ACC112 (cell line): Measurements from ENCODE around the gene TMEM233.

Source experiments
- H2AFZ ChIP-seq: fragments of 200-600 bp; sonication (generic); one replicate; pipeline ENCODE4 v1.6.0; 2017; ENCODE audit warnings: antibody characterized with exemption, low read length; ENCODE audit not compliant: unreplicated experiment
- H3K27ac ChIP-seq: fragments of 200-600 bp; sonication (generic); 2 replicates; pipeline ENCODE4 v1.5.1; 2014; ENCODE audit warnings: low read depth, mild to moderate bottlenecking, antibody characterized with exemption, low read length, moderate library complexity
- H3K27me3 ChIP-seq: fragments of 200-600 bp; sonication (generic); 2 replicates; pipeline ENCODE4 v1.6.1; 2014; ENCODE audit warnings: mild to moderate bottlenecking, antibody characterized with exemption, low read length, moderate library complexity, mixed read lengths; ENCODE audit not compliant: insufficient read depth
- H3K36me3 ChIP-seq: fragments of 200-600 bp; sonication (generic); 2 replicates; pipeline ENCODE4 v1.6.1; 2016; ENCODE audit warnings: mild to moderate bottlenecking, antibody characterized with exemption, low read length, moderate library complexity, mixed read lengths; ENCODE audit not compliant: insufficient read depth
- H3K4me1 ChIP-seq: fragments of 200-600 bp; sonication (generic); one replicate; pipeline ENCODE4 v1.6.1; 2016; ENCODE audit warnings: low read length, mixed read lengths; ENCODE audit not compliant: insufficient read depth, unreplicated experiment, control insufficient read depth
- H3K4me3 ChIP-seq: fragments of 200-600 bp; sonication (generic); 2 replicates; pipeline ENCODE4 v1.5.1; 2014; ENCODE audit warnings: mild to moderate bottlenecking, low read depth, low read length
- H3K79me2 ChIP-seq: fragments of 200-600 bp; sonication (generic); one replicate; pipeline ENCODE4 v1.6.0; 2016; ENCODE audit warnings: low read length; ENCODE audit not compliant: control insufficient read depth, unreplicated experiment, insufficient read depth

TMEM233 gene

DNA sequence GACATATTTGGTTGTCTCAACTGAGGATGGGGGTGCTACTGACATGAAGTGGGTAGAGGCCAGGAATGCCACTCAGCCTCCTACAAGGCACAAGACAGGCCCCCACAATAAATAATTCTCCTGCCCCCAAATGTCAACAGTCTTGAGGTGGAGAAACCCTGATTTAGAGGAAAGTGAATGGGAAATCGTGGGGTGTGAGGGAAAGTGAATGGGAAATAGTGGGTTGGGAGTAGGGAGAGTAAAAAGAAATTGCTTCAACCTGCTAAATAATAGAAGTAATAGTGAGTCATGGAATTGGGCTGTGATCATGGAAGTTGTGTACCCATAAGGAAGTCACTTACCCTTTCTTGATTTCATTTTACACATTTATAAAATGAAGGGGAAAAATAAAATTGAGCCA is 16.7 kb upstream of the TMEM233 start:
- Histone ChIP-seq H3K4me1 (peaks cover 28% of the 10 kb centered on the region), H3K27ac (no peak overlapping the region), H3K27me3 (no peaks in the 10 kb centered on the region), H3K79me2 (no peaks in the 10 kb centered on the region), H2AFZ (no peak overlapping the region), H3K36me3 (no peaks in the 10 kb centered on the region), H3K4me3 (no peak overlapping the region)

DNA sequence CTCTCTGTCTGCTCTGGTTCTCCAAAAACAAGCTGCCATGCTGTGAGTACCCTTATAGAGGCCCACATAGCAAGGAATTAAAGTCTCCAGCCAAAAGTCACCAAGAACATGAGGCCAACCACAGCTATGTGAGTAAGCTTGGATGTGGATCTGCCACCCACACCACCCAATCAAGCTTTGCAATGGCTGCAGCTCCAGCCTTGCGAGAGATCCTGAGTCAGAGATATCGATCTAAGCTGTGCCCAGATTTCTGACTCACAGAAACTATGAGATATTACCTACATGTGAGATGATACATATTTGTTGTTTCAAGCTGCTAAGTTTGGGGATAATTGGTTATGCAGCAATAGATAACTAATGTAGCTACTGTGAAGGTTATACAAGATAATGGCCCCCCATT is 15.5 kb upstream of the TMEM233 start:
- H3K36me3 ChIP-seq = no peaks in the 10 kb centered on the region
- H3K4me1 ChIP-seq = peaks cover 28% of the 10 kb centered on the region
- peak overlapping the region; percentile 6; the same call in 1 of the 2 replicates for H3K4me3 ChIP-seq
- H2AFZ ChIP-seq = no peak overlapping the region
- no peaks in the 10 kb centered on the region for H3K79me2 ChIP-seq
- H3K27me3 ChIP-seq = no peaks in the 10 kb centered on the region
- H3K27ac ChIP-seq = peak overlapping the region; percentile 52

DNA sequence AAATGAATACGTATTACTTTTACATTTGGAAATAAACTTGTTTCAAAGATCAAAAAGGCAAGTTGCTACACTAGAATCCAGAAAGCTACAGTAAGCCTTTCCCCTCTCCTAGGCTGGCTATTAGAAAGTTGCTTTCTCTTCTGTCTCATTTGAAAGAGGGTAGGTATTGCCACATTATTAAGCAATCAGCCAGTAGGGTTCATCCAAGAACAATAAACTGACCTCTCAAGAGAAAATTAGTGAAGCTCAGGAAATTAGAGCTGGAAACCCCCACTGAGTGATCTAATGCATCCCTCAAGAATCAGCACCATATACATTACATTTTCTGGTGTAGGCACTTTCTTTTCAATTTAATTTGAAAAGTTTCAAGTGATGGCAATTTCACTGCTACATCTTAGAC is 4.5 kb upstream of the TMEM233 start:
- peak overlapping the region; percentile 77 for H3K27ac ChIP-seq
- H2AFZ ChIP-seq = no peak overlapping the region
- H3K79me2 ChIP-seq = peaks cover 5% of the 10 kb centered on the region
- peaks cover 34% of the 10 kb centered on the region for H3K4me1 ChIP-seq
- no peaks in the 10 kb centered on the region for H3K36me3 ChIP-seq
- H3K4me3 ChIP-seq = peak overlapping the region; percentile 47
- H3K27me3 ChIP-seq = no peaks in the 10 kb centered on the region

DNA sequence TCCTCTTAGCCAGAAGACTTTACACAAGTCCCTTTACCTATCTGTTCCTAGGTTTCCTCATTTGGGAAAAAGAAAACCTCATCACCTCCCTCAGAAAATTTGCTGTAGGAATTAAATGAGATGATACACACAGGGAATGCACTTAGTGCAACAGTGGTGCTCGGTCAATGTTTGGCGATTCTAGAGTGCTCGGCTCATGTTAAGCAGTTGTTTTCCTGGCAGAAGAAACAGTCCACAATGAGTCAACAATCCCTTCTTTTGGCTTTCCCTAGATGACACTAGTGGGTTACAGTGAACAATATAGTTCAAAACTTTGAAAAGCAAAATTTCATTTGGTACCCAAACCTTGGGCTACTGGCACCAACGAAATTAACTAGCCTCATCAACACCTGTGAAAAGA is 3.9 kb upstream of the TMEM233 start:
- Histone ChIP-seq H2AFZ (no peak overlapping the region), H3K4me1 (peaks cover 34% of the 10 kb centered on the region), H3K79me2 (peaks cover 9% of the 10 kb centered on the region), H3K27ac (peak overlapping the region; percentile 77), H3K36me3 (no peaks in the 10 kb centered on the region), H3K27me3 (no peaks in the 10 kb centered on the region), H3K4me3 (peak overlapping the region; percentile 47)

DNA sequence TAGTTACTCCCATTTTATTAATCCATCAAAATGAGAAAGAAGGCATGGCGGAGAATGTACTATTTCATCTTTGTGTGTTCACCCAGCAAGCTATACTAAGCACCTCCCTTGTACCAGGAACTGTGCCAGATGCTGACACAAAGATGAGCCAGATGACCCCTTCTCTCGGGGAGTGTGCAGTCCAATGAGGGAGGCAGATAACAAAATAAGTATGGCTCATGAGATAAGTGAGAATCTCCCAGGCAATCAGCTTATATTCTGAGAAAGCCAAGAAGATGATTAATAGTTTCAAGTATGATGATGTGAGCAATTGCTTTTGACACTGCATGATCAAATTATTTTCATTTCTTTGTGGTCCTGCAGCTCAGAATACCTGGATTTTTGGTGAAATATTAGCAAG is 1.3 kb upstream of the TMEM233 start:
- Histone ChIP-seq H2AFZ (no peak overlapping the region), H3K4me1 (peaks cover 39% of the 10 kb centered on the region), H3K79me2 (peaks cover 30% of the 10 kb centered on the region), H3K4me3 (no peak overlapping the region; the same call in none of the 2 replicates), H3K36me3 (no peaks in the 10 kb centered on the region), H3K27ac (peak overlapping the region; percentile 28), H3K27me3 (no peaks in the 10 kb centered on the region)

DNA sequence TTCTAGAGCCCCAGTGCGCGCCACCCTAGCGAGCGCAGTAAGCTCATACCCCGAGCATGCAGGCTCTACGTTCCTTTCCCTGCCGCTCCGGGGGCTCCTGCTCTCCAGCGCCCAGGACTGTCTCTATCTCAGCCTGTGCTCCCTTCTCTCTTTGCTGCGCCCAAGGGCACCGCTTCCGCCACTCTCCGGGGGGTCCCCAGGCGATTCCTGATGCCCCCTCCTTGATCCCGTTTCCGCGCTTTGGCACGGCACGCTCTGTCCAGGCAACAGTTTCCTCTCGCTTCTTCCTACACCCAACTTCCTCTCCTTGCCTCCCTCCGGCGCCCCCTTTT is 791 bp downstream of the TMEM233 start:
- Histone ChIP-seq H3K4me1 (peaks cover 29% of the 10 kb centered on the region), H3K27ac (peak overlapping the region; percentile 17; the same call in 1 of the 2 replicates), H3K36me3 (0 out of 2 replicates have a peak, but pooled peaks cover 5% of the 10 kb centered on the region), H3K79me2 (peaks cover 37% of the 10 kb centered on the region), H3K27me3 (no peaks in the 10 kb centered on the region), H2AFZ (peak overlapping the region; percentile 68), H3K4me3 (peak overlapping the region; percentile 82)

DNA sequence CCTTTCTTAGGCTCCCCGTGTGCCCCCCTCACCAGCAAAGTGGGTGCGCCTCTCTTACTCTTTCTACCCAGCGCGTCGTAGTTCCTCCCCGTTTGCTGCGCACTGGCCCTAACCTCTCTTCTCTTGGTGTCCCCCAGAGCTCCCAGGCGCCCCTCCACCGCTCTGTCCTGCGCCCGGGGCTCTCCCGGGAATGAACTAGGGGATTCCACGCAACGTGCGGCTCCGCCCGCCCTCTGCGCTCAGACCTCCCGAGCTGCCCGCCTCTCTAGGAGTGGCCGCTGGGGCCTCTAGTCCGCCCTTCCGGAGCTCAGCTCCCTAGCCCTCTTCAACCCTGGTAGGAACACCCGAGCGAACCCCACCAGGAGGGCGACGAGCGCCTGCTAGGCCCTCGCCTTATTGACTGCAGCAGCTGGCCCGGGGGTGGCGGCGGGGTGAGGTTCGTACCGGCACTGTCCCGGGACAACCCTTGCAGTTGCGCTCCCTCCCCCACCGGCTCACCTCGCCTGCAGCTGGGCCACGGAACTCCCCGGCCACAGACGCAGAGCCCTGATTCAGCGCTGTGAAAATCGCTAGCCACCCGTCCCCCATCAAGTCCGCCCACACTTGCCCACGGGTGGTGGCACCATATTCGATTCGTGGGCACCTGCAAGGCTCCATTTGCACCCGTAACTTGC is 1.3 kb downstream of the TMEM233 start:
- H3K27ac ChIP-seq = peak overlapping the region; percentile 17; the same call in 1 of the 2 replicates
- peaks cover 37% of the 10 kb centered on the region for H3K79me2 ChIP-seq
- H3K4me1 ChIP-seq = peaks cover 24% of the 10 kb centered on the region
- 0 out of 2 replicates have a peak, but pooled peaks cover 5% of the 10 kb centered on the region for H3K36me3 ChIP-seq
- peak overlapping the region; percentile 82 for H3K4me3 ChIP-seq
- no peaks in the 10 kb centered on the region for H3K27me3 ChIP-seq
- H2AFZ ChIP-seq = peak overlapping the region; percentile 68

DNA sequence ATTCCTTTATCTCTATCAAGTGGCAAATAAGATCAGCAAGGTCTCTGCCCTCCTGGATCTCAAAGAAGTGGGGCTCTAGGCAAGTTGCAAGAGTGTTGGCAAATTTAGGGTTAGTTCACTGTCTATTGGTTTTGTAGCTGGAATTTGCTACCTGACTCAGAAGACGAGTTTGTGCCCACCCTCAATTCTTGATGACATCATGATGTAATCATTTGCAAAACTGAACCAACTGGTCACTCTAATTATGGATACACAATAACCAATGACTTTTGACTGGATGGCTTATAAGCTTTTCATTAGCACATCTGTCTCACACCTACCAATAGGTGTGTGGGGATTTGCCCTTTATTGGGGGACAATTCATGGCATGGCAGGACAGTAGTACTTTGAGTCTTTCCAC is 4.6 kb downstream of the TMEM233 start:
- Histone ChIP-seq H3K4me1 (peaks cover 6% of the 10 kb centered on the region), H3K36me3 (0 out of 2 replicates have a peak, but pooled peaks cover 5% of the 10 kb centered on the region), H3K79me2 (peaks cover 37% of the 10 kb centered on the region), H3K27ac (no peak overlapping the region), H2AFZ (no peak overlapping the region), H3K4me3 (no peak overlapping the region), H3K27me3 (no peaks in the 10 kb centered on the region)

DNA sequence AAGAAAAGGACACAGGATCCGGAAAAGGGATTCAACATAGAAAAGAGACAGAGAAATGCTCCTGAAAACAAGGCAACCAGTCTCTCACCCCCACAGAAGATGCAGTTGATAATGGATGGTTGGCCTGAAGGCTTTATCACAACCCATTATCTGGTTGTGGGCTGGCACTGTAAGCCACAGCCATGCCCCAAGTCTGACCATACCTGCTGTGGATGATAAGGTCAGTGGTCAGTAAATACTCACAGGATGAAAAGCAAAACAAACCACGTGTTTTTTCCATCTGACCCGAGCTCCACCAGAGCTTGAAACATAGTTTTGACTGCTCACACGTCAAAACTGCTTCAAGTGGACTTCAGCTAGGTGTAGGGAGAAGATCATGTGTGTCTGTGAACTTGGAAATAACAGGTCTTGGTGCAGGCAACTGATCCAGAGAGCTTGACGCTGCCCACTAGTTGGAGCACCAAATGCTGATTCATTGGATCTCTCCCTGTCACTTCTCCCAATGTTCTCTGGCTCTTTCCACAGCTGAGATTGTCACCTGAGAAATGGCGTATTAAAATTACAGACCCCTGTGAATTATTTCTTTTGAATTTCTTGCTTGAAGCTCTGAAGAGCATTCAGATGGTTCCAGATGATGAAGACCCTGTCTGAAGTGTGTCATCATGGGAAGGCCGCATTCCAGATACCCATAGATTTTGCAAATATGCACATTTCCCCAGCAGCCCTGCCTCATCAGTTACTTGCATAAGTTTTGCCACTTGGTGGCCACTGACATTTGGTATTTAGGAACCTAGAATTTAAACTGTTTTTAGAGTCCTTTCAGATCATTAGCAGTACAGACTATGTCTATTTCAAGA is 8.5 kb downstream of the TMEM233 start:
- H2AFZ ChIP-seq = no peak overlapping the region
- H3K4me1 ChIP-seq = peaks cover 4% of the 10 kb centered on the region
- no peaks in the 10 kb centered on the region for H3K27me3 ChIP-seq
- H3K36me3 ChIP-seq = 0 out of 2 replicates have a peak, but pooled peaks cover 13% of the 10 kb centered on the region
- H3K27ac ChIP-seq = no peak overlapping the region
- H3K79me2 ChIP-seq = peaks cover 16% of the 10 kb centered on the region
- no peak overlapping the region for H3K4me3 ChIP-seq

DNA sequence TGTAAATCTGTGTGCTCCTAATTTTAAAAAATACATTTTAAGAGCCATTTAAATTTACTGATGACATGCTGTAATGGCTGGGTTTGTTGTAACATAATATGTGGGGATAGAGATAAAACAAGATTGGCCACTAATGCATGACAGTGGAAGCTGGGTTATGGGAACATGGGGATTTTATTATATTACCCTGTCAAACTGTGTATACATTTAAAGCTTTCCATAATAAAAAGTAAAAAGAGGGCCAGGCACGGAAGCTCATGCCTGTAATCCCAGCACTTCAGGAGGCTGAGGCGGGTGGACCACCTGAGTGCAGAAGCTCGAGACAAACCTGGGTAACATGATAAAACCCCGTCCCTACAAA is 9.1 kb downstream of the TMEM233 start:
- peaks cover 4% of the 10 kb centered on the region for H3K4me1 ChIP-seq
- no peak overlapping the region for H3K4me3 ChIP-seq
- H3K36me3 ChIP-seq = 0 out of 2 replicates have a peak, but pooled peaks cover 13% of the 10 kb centered on the region
- H3K27me3 ChIP-seq = no peaks in the 10 kb centered on the region
- H3K79me2 ChIP-seq = peaks cover 12% of the 10 kb centered on the region
- no peak overlapping the region for H2AFZ ChIP-seq
- H3K27ac ChIP-seq = no peak overlapping the region
